Fibroblast of lung (primary cell): ENCODE measurements around the gene MBOAT2.
"Not testable (repeated sequence)": the region's sequence is repeated elsewhere in the genome, so short reads cannot be mapped to it uniquely, and the experiment has no call there.

Source experiments
- EZH2 ChIP-seq: IDR thresholded peaks from 2 replicates; pipeline ENCODE4 v1.5.1; 2012; ENCODE audit warnings: low read length, control low read depth, mild to moderate bottlenecking; ENCODE audit errors: missing control alignments
- TF ChIP-seq, protein P1 (sequence below), 2 donors: IDR thresholded peaks in 1 of 2; conservative IDR thresholded peaks in 1 of 2; 1 replicate in 1 of 2; 2 replicates in 1 of 2; pipeline ENCODE4 v1.5.1; 2011 to 2012; ENCODE audit warnings: low read length in 2 of 2, control low read depth in 1 of 2, inconsistent platforms in 1 of 2, low read depth in 1 of 2, mild to moderate bottlenecking in 1 of 2

DNA sequence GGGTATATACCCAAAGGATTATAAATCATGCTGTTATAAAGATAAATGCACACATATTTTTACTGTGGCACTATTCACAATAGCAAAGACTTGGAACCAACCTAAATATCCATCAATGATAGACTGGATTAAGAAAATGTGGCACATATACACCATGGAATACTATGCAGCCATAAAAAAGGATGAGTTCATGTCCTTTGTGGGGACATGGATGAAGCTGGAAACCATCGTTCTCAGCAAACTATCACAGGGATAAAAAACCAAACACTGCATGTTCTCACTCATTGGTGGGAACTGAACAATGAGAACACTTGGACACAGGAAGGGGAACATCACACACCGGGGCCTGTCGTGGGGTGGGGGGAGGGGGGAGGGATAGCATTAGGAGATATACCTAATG lies 30.5 kb downstream of the MBOAT2 start:
- TF ChIP-seq, protein P1, sequence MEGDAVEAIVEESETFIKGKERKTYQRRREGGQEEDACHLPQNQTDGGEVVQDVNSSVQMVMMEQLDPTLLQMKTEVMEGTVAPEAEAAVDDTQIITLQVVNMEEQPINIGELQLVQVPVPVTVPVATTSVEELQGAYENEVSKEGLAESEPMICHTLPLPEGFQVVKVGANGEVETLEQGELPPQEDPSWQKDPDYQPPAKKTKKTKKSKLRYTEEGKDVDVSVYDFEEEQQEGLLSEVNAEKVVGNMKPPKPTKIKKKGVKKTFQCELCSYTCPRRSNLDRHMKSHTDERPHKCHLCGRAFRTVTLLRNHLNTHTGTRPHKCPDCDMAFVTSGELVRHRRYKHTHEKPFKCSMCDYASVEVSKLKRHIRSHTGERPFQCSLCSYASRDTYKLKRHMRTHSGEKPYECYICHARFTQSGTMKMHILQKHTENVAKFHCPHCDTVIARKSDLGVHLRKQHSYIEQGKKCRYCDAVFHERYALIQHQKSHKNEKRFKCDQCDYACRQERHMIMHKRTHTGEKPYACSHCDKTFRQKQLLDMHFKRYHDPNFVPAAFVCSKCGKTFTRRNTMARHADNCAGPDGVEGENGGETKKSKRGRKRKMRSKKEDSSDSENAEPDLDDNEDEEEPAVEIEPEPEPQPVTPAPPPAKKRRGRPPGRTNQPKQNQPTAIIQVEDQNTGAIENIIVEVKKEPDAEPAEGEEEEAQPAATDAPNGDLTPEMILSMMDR (conservative IDR thresholded peaks at IDR 0.05 in 1 of 2, IDR thresholded peaks at IDR 0.05 in 1 of 2; ENCODE audit: low read depth in 1 of 2, low read length in 2 of 2): not testable (repeated sequence)
- TF ChIP-seq EZH2: not testable (repeated sequence)
